GM21447 (cell line): ENCODE measurements around the gene ZNF516.

Source experiments
- ATAC-seq: cut with Tn5 transposase; IDR thresholded peaks from one replicate; pipeline ENCODE4 v1.9.1; 2021; ENCODE audit not compliant: unreplicated experiment

The ZNF516 gene

DNA sequence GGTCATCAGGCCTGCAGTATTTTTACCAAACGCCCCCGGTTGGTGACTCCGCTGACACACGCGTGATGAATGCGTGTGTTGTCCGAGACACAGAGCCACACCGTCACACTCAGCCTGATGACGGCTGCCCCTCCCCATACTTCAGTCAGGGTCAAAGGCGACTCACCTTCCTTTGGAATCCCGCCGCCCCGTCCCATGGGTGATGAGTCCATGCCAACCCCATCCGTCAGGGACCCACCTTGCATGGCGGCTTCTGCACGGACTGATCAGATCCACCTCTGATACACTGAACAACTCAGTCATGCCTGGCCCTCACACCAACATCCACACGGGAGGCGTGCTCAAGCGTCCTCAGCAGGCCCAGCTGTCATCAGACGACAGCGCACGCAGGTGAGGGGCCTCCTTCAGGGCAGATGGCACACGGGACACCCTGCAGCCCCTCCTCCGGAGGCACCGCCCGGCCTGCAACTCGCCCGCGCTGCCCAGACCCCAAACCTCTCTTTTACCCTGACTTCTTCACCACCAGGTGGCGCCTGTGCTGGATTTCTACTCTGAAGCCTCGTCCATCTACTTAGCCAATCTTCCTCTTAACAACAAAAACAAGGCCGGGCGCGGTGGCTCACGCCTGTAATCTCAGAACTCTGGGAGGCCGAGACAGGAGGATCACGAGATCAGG is 89.2 kb downstream of the ZNF516 start:
- ATAC-seq: no peak

DNA sequence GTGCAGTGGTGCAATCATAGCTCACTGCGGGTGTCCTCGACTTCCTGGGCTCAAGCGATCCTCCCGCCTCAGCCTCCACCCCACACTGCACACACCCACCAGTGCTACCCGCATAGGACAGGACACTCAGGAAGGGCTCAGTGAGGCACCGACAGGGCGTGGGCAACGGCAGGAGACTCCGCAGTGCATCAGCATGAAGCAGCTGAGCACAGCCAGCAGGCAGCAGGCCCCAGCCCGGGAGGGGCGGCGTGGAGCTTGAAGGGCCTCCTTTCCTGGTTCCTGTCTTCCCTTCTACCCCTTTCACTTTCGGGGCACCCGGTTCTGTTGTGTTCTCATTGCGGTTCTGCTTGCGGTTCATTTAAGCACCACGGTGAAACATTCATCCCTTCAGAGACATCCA is 89.8 kb downstream of the ZNF516 start:
- no peak for ATAC-seq

DNA sequence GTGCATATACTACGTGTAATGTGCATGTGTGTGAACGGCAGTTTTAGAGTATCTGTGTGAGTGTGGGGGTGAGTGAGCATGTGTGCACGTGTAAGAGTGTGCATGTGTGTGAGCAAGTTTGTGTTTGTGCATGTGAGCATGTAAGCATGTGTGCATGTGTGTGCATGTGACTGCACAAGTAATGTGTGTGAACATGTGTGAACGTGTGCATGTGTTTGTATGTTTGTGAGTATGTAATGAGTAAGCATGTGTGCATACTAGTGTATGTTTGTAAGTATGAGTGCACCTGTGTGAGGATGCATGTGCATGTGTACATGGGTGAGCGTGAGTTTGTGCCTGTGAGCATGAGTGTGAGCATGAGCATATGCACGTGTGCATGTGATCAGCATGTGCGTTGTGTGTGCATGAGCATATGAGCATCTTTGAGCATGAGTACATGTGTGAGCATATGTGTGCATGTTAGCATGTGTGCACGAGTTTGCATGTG is 90.7 kb downstream of the ZNF516 start:
- no peak for ATAC-seq

DNA sequence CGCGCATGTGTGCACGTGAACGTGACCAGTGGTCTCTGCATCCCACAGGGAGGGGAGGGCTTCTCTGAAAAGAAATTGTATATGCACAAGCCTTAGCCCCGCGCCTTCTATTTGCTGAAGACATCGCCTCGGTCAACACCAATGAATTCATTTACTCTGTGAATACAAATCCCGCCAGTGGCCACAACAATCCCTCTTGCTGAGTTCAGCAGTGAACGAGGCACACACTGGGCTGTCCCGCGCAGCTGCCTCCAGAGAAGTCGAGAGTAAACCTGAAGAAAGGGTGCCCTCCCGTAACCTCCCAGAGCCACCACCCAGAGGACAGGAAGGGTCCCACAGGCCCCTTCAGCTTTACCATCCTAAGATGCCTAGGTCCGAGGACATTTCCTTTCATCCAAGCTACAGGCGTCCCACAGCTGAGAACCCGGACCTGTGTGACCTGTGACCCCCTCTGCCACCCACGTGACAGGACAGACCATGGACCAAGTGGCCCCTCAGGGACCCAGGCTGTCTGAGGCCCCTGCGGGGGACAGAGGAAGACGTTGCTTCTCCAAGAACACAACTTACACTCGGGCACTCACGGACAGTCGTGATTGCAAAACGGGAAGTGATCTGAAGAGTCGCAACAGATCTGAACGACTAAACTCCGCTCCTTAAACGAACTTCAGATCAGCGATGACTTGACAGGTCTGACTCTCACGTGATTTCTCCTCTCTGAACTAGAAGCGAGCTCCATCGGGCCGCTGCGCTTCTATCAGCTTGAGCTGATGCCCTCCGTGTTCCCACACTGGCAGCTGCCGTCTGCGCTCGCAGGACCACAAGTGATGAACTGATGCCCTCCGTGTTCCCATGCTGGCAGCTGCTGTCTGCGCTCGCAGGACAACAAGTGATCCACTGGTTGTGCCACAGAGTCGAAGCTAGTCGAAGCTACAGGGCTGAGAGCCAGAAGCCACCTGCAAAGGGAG is 92.7 kb downstream of the ZNF516 start:
- no peak for ATAC-seq

DNA sequence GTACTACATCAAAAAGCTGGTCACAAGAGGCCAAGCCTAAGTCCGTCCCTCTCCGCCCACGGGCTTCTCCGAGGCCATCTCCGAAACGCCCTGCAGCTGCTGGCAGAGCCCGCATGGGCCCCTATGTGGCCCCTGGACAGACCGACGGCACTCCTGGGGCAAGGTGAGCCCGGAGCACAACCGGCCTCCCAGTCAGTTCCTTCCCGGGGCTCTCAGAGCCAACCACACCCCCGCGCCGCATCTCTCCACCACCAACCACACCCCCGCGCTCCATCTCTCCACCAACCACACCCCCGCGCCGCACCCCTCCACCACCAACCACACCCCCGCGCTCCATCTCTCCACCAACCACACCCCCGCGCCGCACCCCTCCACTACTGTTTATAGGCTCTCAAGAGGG is 93.5 kb downstream of the ZNF516 start:
- no peak for ATAC-seq

DNA sequence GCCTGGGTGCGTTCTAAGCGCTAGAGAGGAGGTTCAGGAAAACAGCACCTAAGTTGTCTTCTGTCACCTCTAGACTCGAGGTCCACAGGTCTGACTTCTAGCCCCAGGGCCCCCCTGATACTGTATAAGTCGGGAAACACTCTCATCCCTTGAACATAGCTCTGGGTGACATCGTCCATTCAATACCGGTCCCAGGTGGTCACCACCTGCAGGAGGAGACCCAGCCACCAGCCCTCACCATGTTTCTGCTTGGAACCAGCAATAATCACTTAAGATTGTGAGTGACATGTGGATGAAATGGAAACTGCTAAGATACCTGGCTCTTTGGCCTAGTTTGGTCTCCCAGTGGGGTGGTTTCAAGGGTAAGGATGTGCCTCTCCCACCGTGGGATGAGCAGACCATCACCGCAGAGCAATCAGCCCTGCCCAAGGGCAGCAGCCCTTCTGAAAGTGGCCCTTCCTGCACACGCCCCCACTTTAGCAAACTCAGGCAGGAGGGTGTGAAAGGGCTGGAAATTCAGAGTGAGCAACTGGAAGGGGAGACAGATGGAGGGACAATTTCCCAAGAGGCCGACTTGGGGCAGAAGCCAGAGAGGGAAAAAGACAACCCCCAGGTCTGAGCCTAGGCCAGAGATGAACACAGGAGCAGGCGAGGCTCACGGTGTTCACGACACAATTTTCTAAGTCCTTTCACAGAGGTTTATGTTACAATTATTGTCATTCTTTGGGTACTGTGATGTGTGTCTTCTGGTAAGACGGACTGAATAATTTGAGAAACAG is 95.2 kb downstream of the ZNF516 start:
- ATAC-seq: no peak

DNA sequence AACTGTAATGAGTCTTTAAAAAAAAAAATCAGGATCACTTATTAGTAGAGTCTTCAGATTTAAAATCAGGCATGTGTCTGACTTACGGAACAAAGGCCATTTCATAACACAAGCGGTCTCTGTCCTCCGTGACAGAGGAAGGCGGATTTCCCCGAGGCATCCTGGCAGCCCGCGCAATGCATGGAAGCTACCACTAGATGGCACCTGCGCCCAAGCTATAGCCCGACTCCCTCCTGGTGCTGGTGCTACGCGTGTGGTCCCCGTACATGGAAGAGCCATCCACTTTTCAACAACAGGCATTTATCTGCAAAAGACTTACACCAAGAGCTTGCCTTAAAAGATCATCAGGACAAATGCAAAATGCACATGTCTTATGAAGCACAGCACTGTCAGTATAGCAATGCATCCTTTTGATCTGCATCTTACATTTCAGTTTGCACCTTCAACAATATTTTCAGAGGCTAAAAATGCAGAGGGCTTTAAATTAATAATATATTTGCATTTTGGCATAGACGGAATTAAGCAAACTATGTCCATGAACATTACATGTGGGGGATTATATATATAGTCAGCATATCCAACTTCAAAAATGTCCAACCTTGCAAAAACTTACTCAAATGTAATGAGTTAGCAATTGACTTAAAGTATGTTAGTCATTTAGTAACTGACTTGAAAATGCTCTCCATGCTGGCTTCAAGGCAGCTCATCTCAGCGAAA is 96.0 kb downstream of the ZNF516 start:
- peak; percentile 91 for ATAC-seq

DNA sequence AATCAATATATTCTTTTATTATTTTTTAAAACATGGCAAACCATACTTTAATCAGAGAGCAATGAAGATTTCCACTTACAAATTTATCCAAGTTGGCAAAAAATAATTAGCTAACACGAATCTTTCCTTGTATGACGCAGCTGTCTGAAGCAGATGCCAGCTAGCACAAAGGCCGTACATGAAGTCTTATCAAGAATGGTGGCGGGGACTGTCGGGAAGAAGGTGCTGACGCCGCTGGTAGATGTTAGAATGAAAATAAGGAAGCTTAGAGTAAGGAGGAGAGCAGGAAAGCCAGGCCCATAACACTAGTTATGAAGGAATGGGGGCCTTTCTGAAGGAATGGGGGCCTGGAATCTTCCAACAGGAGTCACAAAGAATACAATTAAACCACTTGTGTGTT is 96.7 kb downstream of the ZNF516 start:
- ATAC-seq: no peak

DNA sequence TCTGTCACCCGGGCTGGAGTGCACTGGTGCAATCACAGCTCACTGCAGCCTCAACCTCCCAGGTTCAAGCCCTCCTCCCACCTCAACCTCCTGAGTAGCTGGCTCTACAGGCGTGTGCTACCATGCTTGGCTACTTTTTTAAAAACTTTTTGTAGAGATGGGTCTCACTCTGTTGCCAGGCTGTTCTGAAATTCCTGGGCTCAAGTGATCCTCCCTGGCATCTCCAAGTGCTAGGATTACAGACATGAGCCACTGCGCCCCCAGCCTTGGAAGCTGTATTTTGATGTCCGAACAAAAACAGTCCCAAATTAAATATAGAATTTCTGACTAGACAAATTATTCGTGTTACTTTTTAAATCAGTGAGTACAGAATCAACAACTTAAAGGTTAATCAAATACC is 97.4 kb downstream of the ZNF516 start:
- no peak for ATAC-seq

DNA sequence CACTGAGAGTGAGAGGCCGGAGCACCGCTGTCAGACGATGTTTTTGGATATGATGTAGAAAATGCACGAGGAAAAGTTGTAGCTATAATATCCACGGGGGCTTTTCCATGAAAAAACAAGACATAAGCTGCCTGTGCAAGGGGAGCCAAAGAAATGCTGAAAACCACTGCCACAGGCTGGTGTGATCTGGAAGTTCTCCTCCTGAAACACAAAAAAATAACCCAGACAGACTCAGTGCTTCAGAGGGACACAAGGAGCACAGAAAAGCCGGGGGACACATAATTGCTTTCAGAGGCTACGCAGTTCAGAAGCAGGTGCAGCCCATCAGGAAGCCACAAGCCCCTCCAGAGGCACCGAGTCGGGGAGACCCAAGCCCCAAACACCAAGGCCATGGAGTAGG is 98.2 kb downstream of the ZNF516 start:
- ATAC-seq: no peak

DNA sequence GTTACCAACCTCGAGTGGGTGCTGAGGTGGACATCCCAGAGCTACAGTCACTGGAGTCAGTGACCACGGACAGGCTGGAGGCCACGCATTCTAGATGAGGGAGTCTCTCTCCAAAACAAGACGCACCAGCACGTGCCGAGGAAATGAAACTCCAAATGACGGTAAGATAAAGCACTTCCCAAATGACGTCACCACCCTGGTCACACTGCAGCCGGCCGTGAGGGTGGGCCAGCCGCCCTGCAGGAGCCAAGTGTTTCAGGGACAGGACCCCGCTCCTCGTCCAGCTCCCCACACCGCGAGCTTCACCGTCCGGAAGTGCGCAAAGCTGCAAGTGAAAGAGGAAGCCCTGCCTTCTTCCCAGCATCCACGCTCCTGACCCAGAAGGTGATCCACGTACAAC is 99.4 kb downstream of the ZNF516 start:
- ATAC-seq: no peak

DNA sequence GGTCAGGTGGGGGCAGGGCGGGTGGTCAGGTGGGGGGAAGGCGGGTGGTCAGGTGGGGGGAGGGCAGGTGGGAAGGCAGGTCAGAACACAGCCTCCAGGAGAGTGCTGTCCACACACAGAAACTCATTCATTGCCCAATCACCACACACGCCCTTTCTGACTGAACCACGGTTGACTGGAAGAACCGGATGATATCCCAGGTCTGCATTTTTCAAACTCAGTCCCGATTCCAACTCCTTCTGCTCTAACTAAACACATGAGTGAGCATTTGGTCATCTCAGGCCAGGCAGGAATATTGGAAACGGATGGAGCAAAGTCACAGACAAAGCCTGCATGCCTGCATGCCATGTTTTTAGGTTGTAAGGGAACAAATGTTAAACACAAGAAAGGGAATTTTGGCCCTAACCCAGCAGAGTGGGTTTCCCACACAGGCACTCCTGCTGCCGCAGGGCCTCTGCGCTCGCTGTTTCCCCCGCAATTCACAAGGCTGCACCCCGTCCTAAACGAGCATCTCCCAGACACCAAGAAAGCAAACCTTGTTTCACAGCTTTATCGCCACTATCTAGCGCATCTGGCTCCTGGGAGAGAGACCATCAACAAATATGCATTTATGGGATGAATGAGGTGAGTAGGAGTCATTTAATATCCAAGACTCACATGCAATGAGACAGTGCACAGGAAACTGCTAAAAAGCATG is 100.1 kb downstream of the ZNF516 start:
- no peak for ATAC-seq

DNA sequence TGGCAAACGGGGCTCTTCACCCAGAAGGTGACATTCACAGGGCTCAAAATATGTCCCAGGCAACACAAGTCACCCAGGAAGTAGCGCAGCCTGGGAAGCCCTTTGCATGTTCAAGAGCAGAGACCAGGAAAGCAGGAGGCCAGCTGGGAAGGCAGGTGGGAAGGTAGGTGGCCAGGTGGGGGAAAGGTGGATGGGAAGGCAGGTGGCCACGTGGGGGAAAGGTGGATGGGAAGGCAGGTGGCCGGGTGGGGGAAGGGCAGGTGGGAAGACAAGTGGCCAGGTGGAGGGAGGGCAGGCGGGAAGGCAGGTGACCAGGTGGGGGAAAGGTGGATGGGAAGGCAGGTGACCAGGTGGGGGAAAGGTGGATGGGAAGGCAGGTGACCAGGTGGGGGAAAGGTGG is 102.7 kb downstream of the ZNF516 start:
- no peak for ATAC-seq

DNA sequence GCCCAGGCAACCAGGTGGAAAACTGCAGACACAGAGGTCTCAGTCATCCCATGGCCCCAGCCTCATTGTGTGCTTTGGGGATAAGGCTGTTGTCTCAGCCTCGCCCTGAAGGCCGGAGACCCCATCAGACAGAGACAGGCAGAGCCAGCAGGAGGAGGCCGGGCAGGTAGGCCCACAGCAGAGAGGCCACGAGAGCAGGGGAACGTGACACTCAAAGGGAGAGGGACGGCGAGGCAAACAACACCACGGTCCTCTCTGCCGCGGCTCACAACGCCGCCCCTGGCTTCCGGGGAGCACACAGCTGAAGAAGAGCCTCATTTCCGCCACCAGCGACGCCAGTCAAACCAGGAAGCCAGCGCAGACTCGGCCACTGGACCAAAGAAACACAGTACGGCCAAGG is 103.3 kb downstream of the ZNF516 start:
- no peak for ATAC-seq

DNA sequence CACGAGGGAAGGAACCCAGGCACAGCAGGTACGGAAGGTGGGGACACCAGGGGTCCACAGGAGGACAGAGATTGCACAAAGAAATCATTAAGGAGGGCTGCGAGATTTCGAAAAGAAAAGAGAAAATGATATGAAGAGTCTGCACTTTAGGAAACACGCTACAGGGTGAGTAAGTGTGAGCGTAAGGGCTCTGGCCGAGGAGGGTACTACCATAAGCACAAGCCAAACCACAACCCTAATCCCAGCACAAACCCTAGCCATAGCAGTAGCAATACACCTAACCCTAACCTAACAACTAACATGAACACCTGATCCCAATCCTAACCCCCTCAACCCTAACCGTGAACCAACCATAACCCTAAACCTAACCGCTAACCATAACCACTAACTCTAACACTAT is 104.0 kb downstream of the ZNF516 start:
- ATAC-seq: no peak

DNA sequence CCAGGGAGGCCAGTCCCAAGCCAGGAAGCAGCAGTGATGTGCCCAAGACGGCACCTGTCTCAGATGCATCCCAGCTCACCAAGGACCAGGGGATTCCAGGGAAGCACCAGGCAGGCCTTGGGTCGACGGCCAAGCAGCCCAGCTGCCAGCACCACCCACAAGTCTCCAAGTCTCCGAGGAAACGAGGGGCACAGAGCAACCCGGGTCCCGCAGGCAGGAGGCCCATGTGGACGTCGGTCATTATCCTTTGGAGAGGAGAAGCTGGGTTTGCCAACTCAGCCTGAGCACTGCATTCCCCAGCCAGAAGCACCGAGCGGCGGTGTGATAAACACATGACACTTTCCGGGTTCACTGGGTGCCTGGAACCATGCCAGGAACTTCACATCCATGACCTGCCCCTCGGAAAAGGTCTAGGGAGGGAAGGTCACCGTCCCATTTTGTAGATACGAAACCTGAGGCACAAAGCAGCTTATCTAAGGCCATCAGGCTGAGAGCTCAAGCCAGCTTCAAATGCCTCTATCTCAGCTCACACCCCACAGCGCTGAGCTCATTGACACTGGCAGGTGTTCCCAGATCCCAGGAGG is 104.5 kb downstream of the ZNF516 start:
- no peak for ATAC-seq

DNA sequence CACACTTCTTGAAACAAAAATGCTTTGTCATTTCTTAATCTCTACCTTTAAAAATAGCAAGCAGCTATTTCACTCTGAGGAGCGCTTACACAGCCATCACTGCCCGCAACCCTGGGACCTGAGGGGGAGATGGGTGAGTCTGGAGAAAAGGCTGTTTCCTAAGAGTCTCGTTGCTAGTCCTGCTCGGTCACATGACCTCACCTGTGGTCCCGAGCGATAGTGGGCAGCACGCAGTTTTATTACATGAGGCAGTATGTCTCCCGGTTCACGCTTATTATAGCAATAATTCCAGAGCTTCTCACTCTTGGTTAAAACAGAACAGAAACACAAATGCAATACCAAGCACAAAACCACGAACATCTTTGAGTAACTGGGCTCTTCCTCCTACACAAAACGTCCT is 105.3 kb downstream of the ZNF516 start:
- ATAC-seq: no peak

DNA sequence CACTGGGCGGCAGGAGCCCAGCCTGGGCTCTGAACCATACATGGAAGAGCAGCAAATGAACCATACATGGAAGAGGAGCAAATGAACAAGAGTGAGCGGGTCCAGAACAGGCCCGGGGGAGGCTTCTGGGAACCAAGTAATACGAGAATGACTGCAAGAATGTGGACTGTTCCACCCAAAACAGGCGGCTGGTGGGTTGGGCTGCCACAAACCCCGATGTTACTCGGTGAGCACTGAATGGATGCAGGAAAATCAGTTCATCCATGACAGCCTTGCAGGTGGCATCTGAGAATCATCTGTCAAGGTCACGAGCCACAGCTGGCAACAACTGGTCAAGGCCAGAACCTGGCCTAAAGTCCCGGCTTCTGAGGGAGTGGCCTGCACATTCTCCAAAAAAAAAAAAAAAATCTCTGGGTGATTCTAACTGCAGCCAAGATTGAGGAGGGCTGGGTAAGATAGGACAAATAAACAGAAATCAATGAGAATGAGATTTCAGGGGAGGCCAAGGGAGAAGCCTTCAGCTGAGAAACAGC is 106.1 kb downstream of the ZNF516 start:
- ATAC-seq: no peak

DNA sequence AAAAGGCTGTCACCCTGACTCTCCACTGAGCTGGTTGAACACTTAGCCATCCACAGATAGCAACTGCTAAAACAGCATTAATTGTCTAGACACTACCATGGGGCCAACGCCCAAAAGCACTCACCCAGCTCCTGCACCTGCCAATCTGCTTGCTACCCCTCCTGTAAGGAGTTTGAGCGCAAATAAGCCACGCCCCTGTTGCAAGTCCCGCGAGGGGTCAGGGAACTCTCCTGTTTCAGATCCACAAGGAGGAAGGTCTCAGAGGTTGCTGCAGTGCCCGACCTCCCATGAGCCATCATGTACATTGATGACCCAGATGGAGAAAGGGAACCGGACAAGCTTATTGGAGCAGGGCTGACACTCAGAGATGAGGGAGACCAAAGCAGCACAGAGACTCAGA is 106.8 kb downstream of the ZNF516 start:
- ATAC-seq: no peak

DNA sequence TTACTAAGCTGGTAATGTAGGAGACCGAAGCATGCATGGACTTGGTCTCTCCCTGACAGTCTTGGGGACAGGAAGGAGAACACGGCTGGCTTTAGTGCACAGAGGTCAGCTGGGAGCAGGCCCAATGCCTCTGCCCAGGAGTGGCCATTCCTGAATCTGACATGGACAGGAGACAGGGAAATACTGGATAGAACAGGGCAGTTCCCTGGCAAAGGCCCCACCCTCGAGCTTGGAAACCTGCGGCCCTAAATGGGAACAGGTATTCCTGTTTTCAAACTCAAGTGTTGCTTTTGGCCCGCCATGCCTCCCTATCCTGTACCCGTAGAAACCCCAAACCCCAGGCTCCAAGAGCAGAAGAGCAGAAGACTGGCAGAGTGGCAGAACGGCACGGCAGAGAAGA is 107.4 kb downstream of the ZNF516 start:
- ATAC-seq: no peak
